Measurements from ENCODE around the gene GRID1. TPM values are rescaled to one million over a fixed set of nuclear protein-coding genes. Genes with fewer than 3 reads are reported as not detected.

Gene GRID1
- total RNA-seq, 1 donor: not detected

GRCh38 chr10:86303626-86304025 is 63.0 kb downstream of the GRID1 start:
- H3K4me3 ChIP-seq (ENCODE audit: low read depth, low read length): no peak overlapping the region
- TF ChIP-seq, protein P1, sequence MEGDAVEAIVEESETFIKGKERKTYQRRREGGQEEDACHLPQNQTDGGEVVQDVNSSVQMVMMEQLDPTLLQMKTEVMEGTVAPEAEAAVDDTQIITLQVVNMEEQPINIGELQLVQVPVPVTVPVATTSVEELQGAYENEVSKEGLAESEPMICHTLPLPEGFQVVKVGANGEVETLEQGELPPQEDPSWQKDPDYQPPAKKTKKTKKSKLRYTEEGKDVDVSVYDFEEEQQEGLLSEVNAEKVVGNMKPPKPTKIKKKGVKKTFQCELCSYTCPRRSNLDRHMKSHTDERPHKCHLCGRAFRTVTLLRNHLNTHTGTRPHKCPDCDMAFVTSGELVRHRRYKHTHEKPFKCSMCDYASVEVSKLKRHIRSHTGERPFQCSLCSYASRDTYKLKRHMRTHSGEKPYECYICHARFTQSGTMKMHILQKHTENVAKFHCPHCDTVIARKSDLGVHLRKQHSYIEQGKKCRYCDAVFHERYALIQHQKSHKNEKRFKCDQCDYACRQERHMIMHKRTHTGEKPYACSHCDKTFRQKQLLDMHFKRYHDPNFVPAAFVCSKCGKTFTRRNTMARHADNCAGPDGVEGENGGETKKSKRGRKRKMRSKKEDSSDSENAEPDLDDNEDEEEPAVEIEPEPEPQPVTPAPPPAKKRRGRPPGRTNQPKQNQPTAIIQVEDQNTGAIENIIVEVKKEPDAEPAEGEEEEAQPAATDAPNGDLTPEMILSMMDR (IDR thresholded peaks at IDR 0.05; ENCODE audit: insufficient read depth, low read length): no peak
- no peak for DNase-seq (ENCODE audit: low read depth)

- no peak for DNase-seq (ENCODE audit: low read depth)
- TF ChIP-seq, protein P1 (IDR thresholded peaks at IDR 0.05; ENCODE audit: insufficient read depth, low read length): no peak
- H3K4me3 ChIP-seq (ENCODE audit: low read depth, low read length): no peak overlapping the region
Measured at GRCh38 chr10:86301971-86302370, 64.6 kb downstream of the GRID1 start.

GRCh38 chr10:86300931-86301830 is 65.4 kb downstream of the GRID1 start:
- TF ChIP-seq, protein P1 (IDR thresholded peaks at IDR 0.05; ENCODE audit: insufficient read depth, low read length): no peak
- no peak overlapping the region for H3K4me3 ChIP-seq (ENCODE audit: low read depth, low read length)
- no peak for DNase-seq (ENCODE audit: low read depth)

GRCh38 chr10:86300399-86300925 is 66.1 kb downstream of the GRID1 start:
- DNase-seq (ENCODE audit: low read depth): no peak
- TF ChIP-seq, protein P1 (IDR thresholded peaks at IDR 0.05; ENCODE audit: insufficient read depth, low read length): no peak
- H3K4me3 ChIP-seq (ENCODE audit: low read depth, low read length): no peak overlapping the region

DNA sequence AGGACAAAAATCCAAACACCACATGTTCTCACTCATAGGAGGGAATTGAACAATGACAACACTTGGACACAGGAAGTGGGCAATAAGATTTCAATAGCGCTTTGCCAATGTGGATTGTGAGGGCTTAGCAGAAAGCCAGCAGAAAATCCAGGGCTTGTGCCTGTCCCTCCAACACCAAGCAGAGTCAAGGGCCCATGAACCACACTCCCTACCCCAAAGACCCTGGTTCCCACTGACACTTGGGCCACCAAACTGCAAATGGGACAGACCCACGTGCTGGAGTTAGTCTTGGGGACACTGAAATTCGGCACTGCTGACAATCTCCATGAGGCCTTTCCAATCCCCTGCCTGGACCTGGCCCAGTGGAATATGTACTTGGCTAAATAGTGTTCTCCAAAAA is 67.0 kb downstream of the GRID1 start:
- no peak for DNase-seq (ENCODE audit: low read depth)
- no peak overlapping the region for H3K4me3 ChIP-seq (ENCODE audit: low read depth, low read length)
- TF ChIP-seq, protein P1 (IDR thresholded peaks at IDR 0.05; ENCODE audit: insufficient read depth, low read length): no peak

DNA sequence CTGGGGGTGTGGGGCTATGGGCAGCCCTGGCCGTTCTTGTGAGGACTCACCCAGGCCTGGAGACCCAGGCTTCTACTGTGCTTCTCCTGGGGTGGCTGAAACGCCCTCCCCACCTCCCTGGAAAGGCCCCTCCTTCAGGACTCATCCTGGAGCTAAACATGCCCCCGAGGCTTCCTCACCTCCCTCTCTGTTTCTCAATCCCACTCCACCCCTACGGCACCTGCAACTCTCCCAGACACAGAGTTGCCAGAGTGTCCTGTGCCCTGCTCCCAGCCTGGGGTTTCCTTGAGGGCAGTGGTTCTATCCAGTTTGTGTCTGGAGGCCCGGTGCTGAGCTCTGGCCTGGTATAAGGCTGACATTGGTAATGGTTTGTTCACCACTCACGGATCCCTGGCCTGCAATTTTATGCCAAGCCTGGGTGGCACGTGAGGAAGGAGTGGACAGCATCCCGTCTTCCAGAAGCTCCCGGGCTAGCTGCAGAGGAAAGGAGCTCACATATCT is 68.0 kb downstream of the GRID1 start:
- no peak overlapping the region for H3K4me3 ChIP-seq (ENCODE audit: low read depth, low read length)
- DNase-seq (ENCODE audit: low read depth): no peak
- TF ChIP-seq, protein P1 (IDR thresholded peaks at IDR 0.05; ENCODE audit: insufficient read depth, low read length): no peak

Data from fibroblast of the aortic adventitia (primary cell).